AG04450 (cell line): Measurements from ENCODE around the gene ATP2B1. TPM values are rescaled to one million over a fixed set of nuclear protein-coding genes. Genes with fewer than 3 reads are reported as not detected.

ENCODE experiments used
- CTCF ChIA-PET: fragments of 300-600, 350-600 bp; formaldehyde crosslinking; extraction: SDS; loops from one replicate; lab custom pipeline; 2022; ENCODE audit warnings: antibody characterized with exemption, inconsistent platforms; lab: Charles Lee
- POLR2A ChIA-PET: fragments of 350-600 bp; formaldehyde crosslinking; extraction: SDS; loops from one replicate; lab custom pipeline; 2021; ENCODE audit warnings: antibody characterized with exemption, inconsistent platforms; lab: Yijun Ruan, JAX
- DNase-seq: peaks from one replicate; pipeline ENCODE4 v3.0.0-alpha.2; 2011; ENCODE audit warnings: low read depth, low spot score
- H3K27ac ChIP-seq: one replicate; pipeline ENCODE4 v1.5.1; 2012; ENCODE audit warnings: low read depth, low read length, control low read depth
- H3K27me3 ChIP-seq: one replicate; pipeline ENCODE4 v1.6.0; 2012; ENCODE audit warnings: low read length; ENCODE audit not compliant: control insufficient read depth, insufficient read depth
- H3K4me3 ChIP-seq: 2 replicates; pipeline ENCODE4 v1.5.1; 2011; ENCODE audit warnings: mild to moderate bottlenecking, low read depth, low read length, control low read depth
- H3K9me3 ChIP-seq: 2 replicates; pipeline ENCODE4 v1.5.1; 2012; ENCODE audit warnings: low read length; ENCODE audit not compliant: control insufficient read depth, insufficient read depth
- CTCF ChIP-seq: IDR thresholded peaks from 2 replicates; pipeline ENCODE4 v1.5.1; 2011; ENCODE audit warnings: low read depth, low read length, control low read depth, inconsistent platforms
- polyA plus RNA-seq: library from polyadenylated mRNA; depleted of rRNA; stranded (reverse); fragments of >200 nt; gene quantifications from 2 replicates; pipeline ENCODE4 v1.2.3, GENCODE V29; 2011

ATP2B1 gene
- polyA plus RNA-seq, 1 experiment: 42.7 TPM

- Histone ChIP-seq H3K4me3 (no peak overlapping the region), H3K9me3 (no peaks in the 10 kb centered on the region), H3K27ac (no peak overlapping the region), H3K27me3 (no peaks in the 10 kb centered on the region)
- ChIA-PET CTCF (no interaction called here), POLR2A (no interaction called here)
- TF ChIP-seq CTCF: no peak
- no peak for DNase-seq
Measured at GRCh38 chr12:89674326-89674942, 34.2 kb downstream of the ATP2B1 start.

- no peaks in the 10 kb centered on the region for H3K27me3 ChIP-seq
- CTCF ChIA-PET: no interaction called here
- TF ChIP-seq CTCF: no peak
- H3K4me3 ChIP-seq: no peak overlapping the region
- H3K9me3 ChIP-seq: no peaks in the 10 kb centered on the region
- POLR2A ChIA-PET: no interaction called here
- DNase-seq: no peak
- H3K27ac ChIP-seq: no peak overlapping the region
Measured at GRCh38 chr12:89673603-89674002, 35.0 kb downstream of the ATP2B1 start.

- H3K27ac ChIP-seq: no peak overlapping the region
- H3K27me3 ChIP-seq: no peaks in the 10 kb centered on the region
- POLR2A ChIA-PET: no interaction called here
- TF ChIP-seq CTCF: no peak
- CTCF ChIA-PET: no interaction called here
- no peaks in the 10 kb centered on the region for H3K9me3 ChIP-seq
- DNase-seq: no peak
- H3K4me3 ChIP-seq: no peak overlapping the region
Measured at GRCh38 chr12:89672589-89672979, 36.1 kb downstream of the ATP2B1 start.

GRCh38 chr12:89671469-89671868, 37.2 kb downstream of the ATP2B1 start:
- POLR2A ChIA-PET: interaction anchor here (0.6 kb wide), 1 partner anchor 1644 kb away, joined by 5 read pairs; no protein-coding TSS in a partner anchor
- Histone ChIP-seq H3K27me3 (no peaks in the 10 kb centered on the region), H3K4me3 (no peak overlapping the region), H3K9me3 (no peaks in the 10 kb centered on the region), H3K27ac (no peak overlapping the region)
- no peak for TF ChIP-seq CTCF
- no peak for DNase-seq
- CTCF ChIA-PET: no interaction called here

DNA sequence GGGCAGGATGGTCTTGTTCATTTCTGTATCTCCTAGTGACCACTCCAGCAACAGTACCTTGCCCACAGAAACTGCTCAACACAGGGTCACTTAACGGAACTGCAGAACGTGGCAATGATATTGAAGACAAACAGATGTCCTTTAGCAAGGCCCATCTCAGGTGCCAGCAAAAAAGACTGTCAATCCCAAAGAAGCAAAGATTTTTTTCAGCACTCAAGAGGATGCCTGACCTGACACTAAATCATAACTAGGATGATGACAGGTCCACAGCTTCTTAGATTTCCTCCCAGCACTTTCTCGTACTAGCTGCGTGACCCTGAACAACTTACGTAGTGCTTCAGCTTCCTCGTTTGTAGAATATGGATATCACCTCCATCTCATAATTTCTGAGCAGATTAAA, 39.4 kb downstream of the ATP2B1 start:
- no peak overlapping the region for H3K27ac ChIP-seq
- H3K4me3 ChIP-seq: no peak overlapping the region
- DNase-seq: no peak
- H3K27me3 ChIP-seq: no peaks in the 10 kb centered on the region
- TF ChIP-seq CTCF: no peak
- H3K9me3 ChIP-seq: no peaks in the 10 kb centered on the region
- POLR2A ChIA-PET: no interaction called here
- CTCF ChIA-PET: no interaction called here
